ENCODE measurements around the gene CNTN1.
A peak's percentile ranks its signal among the peaks of the same experiment; 100 is the strongest.

CNTN1 gene

GRCh38 chr12:40864891-40865290 lies 172.7 kb downstream of the CNTN1 start:
- DNase-seq = no peak

DNA sequence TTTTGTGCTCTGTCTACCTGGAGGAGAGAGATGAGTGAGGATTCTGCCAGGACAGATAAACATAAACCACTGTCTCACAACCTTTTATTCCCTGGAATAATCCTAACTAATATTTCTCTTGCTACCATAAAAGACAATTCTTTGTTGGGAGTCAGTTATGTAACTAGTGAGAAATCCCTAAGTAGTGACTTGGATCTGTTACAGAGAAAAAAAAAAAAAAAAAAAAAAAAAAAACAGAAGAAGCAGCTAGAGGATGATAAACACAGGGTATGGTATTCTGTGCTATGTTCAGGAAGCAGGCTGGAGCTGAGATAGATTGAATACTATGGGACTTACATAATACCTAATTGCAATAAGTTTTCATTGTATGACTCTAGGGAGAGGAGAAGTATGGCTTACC lies 178.7 kb downstream of the CNTN1 start:
- no peak for DNase-seq

- no peak for DNase-seq
Measured at GRCh38 chr12:40874868-40875267, 182.6 kb downstream of the CNTN1 start.

- no peak for DNase-seq
Measured at GRCh38 chr12:40889329-40889728, 197.1 kb downstream of the CNTN1 start.

- no peak for DNase-seq
Measured at GRCh38 chr12:40892528-40892927, 200.3 kb downstream of the CNTN1 start.

GRCh38 chr12:40898505-40898904 lies 206.3 kb downstream of the CNTN1 start:
- no peak for DNase-seq

- no peak for DNase-seq
Measured at GRCh38 chr12:40903040-40903439, 210.8 kb downstream of the CNTN1 start.

DNA sequence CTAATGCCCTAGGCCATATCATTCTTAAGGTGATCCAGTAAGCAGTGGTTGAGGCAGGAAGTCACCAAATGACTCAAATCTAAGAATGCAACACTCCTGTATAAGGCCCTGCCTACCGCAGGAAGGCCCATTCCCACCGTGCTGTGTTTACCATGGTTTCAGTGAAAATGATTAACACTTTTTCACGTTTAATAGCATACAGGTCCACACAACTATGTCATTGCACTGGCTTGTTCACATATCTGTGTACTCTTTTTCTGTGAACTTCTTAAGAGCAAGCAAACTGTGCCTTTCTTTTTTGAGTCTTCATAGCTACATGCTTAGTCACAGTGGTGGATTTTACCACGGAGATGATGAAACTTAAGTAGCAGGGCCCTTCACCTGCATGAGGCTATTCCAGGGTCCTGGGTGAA lies 214.9 kb downstream of the CNTN1 start:
- DNase-seq = no peak

DNA sequence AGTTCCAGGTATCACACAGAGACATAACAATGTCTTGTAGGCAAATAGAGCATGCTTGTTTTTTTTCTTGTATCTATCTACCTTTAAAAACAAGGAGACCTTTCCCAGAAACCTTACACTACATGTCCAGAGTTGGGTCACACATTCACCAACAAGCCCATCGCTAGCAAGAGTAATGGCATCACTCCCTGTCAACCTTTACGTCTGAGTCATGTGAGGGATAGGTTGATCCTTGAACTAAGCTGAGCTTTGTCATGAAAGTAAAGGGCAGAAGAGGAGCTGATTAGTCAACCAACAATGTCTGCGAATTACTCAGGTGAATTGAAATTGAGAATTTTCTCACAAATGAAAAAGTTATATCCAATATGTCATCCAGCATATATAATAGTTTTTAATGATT lies 219.4 kb downstream of the CNTN1 start:
- DNase-seq = no peak

- DNase-seq = no peak
Measured at GRCh38 chr12:40915172-40915571, 222.9 kb downstream of the CNTN1 start.

- DNase-seq = no peak
Measured at GRCh38 chr12:40917561-40917960, 225.3 kb downstream of the CNTN1 start.

- DNase-seq = peak in 1 of 2 experiments; percentile 32
Measured at GRCh38 chr12:40921563-40922163, 229.4 kb downstream of the CNTN1 start.

DNA sequence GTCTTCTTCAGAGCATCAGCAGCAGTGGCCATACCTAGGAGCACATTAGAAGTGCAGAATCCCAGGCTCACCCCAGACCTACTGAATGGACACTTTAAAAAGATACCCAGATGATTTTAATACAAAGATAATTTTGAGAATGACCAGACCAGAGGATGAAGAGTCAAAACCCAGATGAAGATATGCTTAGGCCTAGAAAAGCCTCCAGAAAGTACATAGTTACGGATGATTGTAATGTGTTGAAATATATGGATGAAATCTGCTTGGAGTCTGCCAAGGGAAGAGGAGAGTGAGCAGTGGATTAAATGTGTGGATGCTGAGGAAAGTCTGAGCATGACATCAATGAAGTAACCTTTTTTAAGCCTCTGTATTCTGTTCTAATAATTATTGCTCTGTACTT lies 245.7 kb downstream of the CNTN1 start:
- no peak for DNase-seq

DNA sequence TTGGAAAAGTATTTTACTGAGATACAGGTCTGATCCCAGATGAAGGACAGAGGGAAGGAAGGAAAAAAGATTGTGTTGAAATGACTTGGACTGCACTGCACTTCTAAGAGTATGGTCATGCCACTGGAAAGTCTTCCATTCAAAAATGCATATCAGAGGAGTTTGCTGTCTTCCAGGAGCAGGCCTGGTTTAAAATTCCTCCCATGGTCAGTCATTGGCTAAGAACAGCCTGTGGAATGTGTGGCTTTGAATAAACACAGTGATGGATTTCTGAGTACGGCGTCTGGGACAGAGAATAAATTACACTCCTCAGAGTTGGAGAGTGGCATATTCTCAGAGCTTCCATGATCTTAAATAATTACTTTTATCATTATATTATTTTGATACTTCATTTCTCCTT lies 250.1 kb downstream of the CNTN1 start:
- DNase-seq = no peak

DNA sequence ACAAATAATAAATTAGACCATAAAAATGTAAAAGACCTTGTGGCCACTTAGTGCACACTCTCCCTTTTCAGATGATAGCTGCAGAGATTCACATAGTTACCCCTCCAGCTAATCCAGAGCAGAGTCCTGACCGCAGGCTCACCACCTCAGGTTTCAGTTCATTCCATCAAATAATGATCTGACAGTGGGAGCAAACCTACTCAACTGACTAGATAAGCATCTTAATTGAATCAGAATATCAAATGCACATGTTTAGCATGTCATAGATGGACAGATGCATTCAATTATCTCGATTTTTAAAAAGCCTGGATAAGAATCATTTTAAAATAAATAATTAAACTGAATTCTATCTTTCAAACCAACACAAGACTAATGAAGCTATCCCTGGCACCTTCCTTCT lies 253.5 kb downstream of the CNTN1 start:
- DNase-seq = no peak

GRCh38 chr12:40946612-40947194 lies 254.5 kb downstream of the CNTN1 start:
- peak; percentile 55 to 57 for DNase-seq

DNA sequence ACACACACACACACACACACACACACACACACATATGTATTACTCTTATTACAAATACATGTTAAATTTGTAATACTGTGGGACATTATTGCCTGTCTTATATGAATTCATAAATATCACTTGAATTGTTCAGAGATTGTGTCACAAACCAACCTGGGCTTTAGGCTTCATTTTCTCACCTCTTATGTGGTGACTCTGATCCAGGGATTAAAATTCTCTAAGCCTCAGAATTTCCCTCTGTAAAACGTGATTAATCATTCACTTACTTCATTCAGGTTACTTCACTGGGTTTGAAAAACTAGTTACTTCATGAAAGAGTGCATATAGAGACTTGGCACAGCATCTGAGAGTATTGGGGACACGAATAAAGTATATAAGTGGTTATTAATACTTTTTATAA lies 255.6 kb downstream of the CNTN1 start:
- no peak for DNase-seq

- no peak for DNase-seq
Measured at GRCh38 chr12:40953076-40953475, 260.8 kb downstream of the CNTN1 start.

GRCh38 chr12:40957417-40957816 lies 265.2 kb downstream of the CNTN1 start:
- DNase-seq = no peak

DNA sequence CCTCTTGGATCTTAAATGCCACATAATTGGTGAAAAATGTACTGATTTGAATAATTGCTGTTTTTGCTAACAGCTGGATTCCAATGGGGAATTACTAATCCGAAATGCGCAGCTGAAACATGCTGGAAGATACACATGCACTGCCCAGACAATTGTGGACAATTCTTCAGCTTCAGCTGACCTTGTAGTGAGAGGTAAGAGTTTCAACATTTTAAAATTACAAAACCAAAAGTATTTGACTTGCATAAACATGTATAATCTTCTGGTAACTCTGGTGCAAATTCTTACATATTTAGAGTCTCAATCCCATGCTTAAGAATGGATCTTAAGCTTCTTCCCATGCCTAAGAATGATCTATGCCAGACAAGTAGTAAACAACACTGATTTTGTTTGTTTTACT lies 266.8 kb downstream of the CNTN1 start:
- DNase-seq = no peak

DNA sequence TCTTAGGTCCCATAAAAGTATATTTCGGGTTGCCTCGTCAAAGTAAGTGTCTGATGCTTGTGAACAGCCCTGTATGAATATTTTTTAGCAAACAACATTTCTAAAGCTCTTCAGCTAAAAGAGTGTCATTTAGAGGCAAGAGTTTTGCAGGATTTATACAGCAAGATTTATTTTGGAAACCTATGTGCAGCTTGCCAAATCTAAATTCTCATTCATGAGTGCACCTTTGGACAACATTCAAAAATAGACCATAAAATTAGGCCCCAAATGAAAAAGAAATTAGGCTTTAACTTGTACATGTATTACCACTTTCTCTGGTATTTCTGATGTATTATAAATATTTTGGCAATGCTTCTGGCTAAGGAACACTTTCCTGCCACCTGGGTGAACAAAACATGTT lies 271.5 kb downstream of the CNTN1 start:
- DNase-seq = no peak

- no peak for DNase-seq
Measured at GRCh38 chr12:40969796-40970195, 277.6 kb downstream of the CNTN1 start.

DNA sequence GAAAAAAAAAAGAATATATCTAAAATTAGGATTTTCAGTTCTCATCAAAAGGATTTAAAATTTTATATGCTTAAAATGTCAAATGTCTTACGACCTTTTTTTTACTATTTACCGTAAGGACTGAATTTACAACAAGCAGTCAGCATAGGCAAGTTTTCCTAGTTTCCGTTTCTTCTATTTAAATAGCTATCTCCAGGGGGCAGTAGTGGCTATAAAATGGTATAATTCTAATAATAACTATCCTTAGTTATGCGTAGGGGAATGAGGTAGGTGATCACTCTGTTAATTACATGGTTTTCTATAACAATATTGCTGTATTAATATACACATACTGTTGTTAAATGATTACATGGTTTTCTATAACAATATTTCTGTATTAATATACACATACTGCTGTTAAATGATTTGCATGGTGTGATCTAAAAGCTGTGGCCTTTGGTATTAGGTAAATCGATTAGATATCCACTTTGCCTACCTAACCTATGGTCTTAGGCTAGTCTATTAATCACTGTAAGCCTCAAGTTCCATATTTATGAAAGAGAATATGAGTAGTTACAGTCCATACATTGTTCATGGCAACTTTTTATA lies 278.2 kb downstream of the CNTN1 start:
- peak in 1 of 2 experiments; percentile 26 for DNase-seq

- no peak for DNase-seq
Measured at GRCh38 chr12:40971911-40972310, 279.7 kb downstream of the CNTN1 start.

DNA sequence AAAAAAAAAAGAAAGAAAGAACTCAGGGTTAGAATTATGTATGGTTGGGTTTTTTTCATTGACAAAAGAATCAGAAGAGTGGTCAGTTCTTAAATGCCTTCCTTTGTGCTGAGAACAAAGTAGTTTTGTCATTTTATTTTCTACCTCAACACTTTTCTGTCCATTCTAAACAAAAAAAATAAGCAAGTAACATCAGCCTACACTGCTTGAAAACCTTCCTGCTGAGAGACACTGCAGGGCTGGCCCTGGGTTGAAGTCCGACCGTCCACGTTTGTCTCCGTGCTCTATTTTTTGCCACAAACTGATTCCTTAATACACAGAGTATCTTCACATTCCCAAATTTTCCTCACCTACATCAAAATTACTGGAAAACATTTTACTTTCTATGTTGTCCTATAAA lies 284.3 kb downstream of the CNTN1 start:
- DNase-seq = no peak

Measured in NCI-H1930 (cell line).